Fibroblast of lung (primary cell): ENCODE measurements around the gene PCDHB14.
"Not testable (repeated sequence)": the region's sequence is repeated elsewhere in the genome, so short reads cannot be mapped to it uniquely, and the experiment has no call there.

Source experiments
- CTCF ChIP-seq, 2 donors: IDR thresholded peaks in 1 of 2; conservative IDR thresholded peaks in 1 of 2; 1 replicate in 1 of 2; 2 replicates in 1 of 2; pipeline ENCODE4 v1.5.1; 2011 to 2012; ENCODE audit warnings: low read length in 2 of 2, control low read depth in 1 of 2, inconsistent platforms in 1 of 2, low read depth in 1 of 2, mild to moderate bottlenecking in 1 of 2
- EZH2 ChIP-seq: IDR thresholded peaks from 2 replicates; pipeline ENCODE4 v1.5.1; 2012; ENCODE audit warnings: low read length, control low read depth, mild to moderate bottlenecking; ENCODE audit errors: missing control alignments

- TF ChIP-seq EZH2; CTCF (conservative IDR thresholded peaks at IDR 0.05 in 1 of 2, IDR thresholded peaks at IDR 0.05 in 1 of 2; ENCODE audit: low read depth in 1 of 2, low read length in 2 of 2): not testable (repeated sequence)
Measured at GRCh38 chr5:141184117-141184855, 38.9 kb upstream of the PCDHB14 start.
